NCI-H1436 treated with DMSO at 0.1 percent for 48 hours (cell line): Measurements from ENCODE around the gene ACSM6.
"Not testable (repeated sequence)": the region's sequence is repeated elsewhere in the genome, so short reads cannot be mapped to it uniquely, and the experiment has no call there.

Experiments
- DNase-seq: peaks from one replicate; lab custom pipeline; 2025; lab: John Stamatoyannopoulos, UW

The ACSM6 gene

GRCh38 chr10:95214793-95215192, 20.8 kb downstream of the ACSM6 start:
- DNase-seq = no peak

- DNase-seq = no peak
Observed at GRCh38 chr10:95217476-95217875, 23.4 kb downstream of the ACSM6 start.

GRCh38 chr10:95220539-95220938, 26.5 kb downstream of the ACSM6 start:
- DNase-seq = no peak

- DNase-seq = no peak
Observed at GRCh38 chr10:95221124-95221523, 27.1 kb downstream of the ACSM6 start.

GRCh38 chr10:95225136-95225535, 31.1 kb downstream of the ACSM6 start:
- DNase-seq = no peak

- DNase-seq = not testable (repeated sequence)
Observed at GRCh38 chr10:95228934-95229723, 35.1 kb downstream of the ACSM6 start.

- DNase-seq = no peak
Observed at GRCh38 chr10:95229724-95230627, 35.9 kb downstream of the ACSM6 start.

- not testable (repeated sequence) for DNase-seq
Observed at GRCh38 chr10:95230677-95231586, 36.9 kb downstream of the ACSM6 start.

GRCh38 chr10:95233377-95234034, 39.5 kb downstream of the ACSM6 start:
- DNase-seq = no peak

GRCh38 chr10:95234951-95235350, 40.9 kb downstream of the ACSM6 start:
- no peak for DNase-seq

- DNase-seq = no peak
Observed at GRCh38 chr10:95235676-95236067, 41.6 kb downstream of the ACSM6 start.

GRCh38 chr10:95236068-95236903, 42.2 kb downstream of the ACSM6 start:
- no peak for DNase-seq

GRCh38 chr10:95237376-95238170, 43.5 kb downstream of the ACSM6 start:
- DNase-seq = no peak

GRCh38 chr10:95240096-95240495, 46.1 kb downstream of the ACSM6 start:
- not testable (repeated sequence) for DNase-seq

GRCh38 chr10:95240811-95241210, 46.8 kb downstream of the ACSM6 start:
- DNase-seq = no peak

GRCh38 chr10:95241533-95241932, 47.5 kb downstream of the ACSM6 start:
- DNase-seq = no peak

- DNase-seq = no peak
Observed at GRCh38 chr10:95242581-95243317, 48.7 kb downstream of the ACSM6 start.

GRCh38 chr10:95243318-95243617, 49.2 kb downstream of the ACSM6 start:
- DNase-seq = no peak

- DNase-seq = no peak
Observed at GRCh38 chr10:95244152-95244551, 50.1 kb downstream of the ACSM6 start.
